NB4 (cell line): ENCODE measurements around the gene EPC1.

Source experiments
- DNase-seq: peaks from one replicate; pipeline ENCODE4 v3.0.0; 2010; ENCODE audit warnings: low read depth
- H3K4me3 ChIP-seq: one replicate; pipeline ENCODE4 v1.5.1; 2011; ENCODE audit warnings: mild to moderate bottlenecking, low read depth, low read length, moderate library complexity
- MYC ChIP-seq: IDR thresholded peaks from 2 replicates; pipeline ENCODE4 v1.6.1; 2011; ENCODE audit warnings: low read depth, low read length
- POLR2A ChIP-seq: IDR thresholded peaks from 2 replicates; pipeline ENCODE4 v1.6.1; 2011; ENCODE audit warnings: mild to moderate bottlenecking; ENCODE audit not compliant: insufficient read length; ENCODE audit errors: extremely low read depth
- TF ChIP-seq, protein P1 (sequence below): IDR thresholded peaks from 2 replicates; pipeline ENCODE4 v1.6.1; 2011; ENCODE audit warnings: low read depth, low read length
- TF ChIP-seq, protein P2 (sequence below): IDR thresholded peaks from one replicate; pipeline ENCODE4 v1.5.1; 2012; ENCODE audit warnings: low read depth, low read length

EPC1 gene

DNA sequence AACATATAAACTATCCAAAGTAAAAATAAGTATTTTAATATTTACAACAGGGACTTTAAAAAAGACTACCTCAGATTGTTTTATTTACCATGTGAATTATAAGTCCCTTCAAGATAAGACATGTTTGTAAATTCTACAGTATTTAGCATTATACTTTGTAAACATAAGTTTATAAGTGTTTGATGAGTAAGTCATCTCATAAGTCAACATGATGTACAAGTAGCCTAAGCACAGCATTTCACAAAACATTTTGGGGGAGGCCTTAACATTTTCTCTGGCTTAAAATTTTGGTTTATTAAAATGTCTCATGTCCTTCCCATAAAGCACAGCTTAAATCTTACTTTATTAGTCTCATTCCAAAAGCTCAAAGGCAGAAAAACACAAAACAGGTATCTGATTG lies 15.4 kb downstream of the EPC1 start:
- H3K4me3 ChIP-seq, result no peak overlapping the region
- TF ChIP-seq, protein P1, sequence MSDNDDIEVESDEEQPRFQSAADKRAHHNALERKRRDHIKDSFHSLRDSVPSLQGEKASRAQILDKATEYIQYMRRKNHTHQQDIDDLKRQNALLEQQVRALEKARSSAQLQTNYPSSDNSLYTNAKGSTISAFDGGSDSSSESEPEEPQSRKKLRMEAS, result no peak
- TF ChIP-seq POLR2A, result no peak
- TF ChIP-seq MYC, result no peak
- TF ChIP-seq, protein P2, sequence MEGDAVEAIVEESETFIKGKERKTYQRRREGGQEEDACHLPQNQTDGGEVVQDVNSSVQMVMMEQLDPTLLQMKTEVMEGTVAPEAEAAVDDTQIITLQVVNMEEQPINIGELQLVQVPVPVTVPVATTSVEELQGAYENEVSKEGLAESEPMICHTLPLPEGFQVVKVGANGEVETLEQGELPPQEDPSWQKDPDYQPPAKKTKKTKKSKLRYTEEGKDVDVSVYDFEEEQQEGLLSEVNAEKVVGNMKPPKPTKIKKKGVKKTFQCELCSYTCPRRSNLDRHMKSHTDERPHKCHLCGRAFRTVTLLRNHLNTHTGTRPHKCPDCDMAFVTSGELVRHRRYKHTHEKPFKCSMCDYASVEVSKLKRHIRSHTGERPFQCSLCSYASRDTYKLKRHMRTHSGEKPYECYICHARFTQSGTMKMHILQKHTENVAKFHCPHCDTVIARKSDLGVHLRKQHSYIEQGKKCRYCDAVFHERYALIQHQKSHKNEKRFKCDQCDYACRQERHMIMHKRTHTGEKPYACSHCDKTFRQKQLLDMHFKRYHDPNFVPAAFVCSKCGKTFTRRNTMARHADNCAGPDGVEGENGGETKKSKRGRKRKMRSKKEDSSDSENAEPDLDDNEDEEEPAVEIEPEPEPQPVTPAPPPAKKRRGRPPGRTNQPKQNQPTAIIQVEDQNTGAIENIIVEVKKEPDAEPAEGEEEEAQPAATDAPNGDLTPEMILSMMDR, result no peak
- DNase-seq, result no peak

DNA sequence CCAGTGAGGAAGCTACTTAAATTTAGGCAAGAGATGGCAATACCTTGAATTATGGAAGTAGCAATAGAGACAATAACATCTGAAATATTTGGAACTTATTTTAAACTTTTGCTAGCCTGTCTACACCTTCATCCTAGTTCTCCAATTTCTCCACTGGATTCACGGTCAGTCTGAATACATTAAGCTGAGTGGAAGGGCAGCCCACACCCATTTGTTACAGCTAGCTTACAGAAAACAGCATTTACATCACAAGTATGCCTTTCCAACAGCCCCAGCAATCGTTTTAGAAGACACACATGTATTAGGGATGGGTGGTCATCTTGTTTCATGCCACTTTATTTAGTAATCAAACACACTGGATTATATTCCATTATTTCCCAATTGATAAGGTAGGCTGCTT lies 16.7 kb downstream of the EPC1 start:
- TF ChIP-seq POLR2A (no peak), MYC (no peak)
- no peak for DNase-seq
- H3K4me3 ChIP-seq, result no peak overlapping the region

DNA sequence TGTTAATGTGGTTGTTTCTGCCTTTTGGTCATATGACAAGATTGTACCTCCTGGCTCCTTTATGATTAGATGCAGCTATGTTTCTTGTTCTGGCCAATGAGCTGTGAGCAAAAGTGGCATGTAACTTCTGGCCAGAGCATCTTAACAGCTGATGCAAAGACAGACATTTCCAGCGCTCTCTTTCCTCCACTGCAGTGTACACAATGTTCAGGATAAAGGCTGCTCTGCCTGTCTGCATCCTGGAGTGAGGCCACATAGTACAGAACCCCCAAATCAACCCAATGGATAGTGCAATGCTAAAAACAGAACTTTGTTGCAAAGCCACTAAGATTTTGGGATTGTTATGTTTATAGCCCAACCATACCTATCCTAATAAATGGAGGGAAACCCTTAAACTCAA lies 17.9 kb downstream of the EPC1 start:
- no peak for DNase-seq
- no peak overlapping the region for H3K4me3 ChIP-seq
- TF ChIP-seq, protein P1, result no peak
- no peak for TF ChIP-seq POLR2A
- TF ChIP-seq, protein P2, result no peak
- TF ChIP-seq MYC, result no peak

DNA sequence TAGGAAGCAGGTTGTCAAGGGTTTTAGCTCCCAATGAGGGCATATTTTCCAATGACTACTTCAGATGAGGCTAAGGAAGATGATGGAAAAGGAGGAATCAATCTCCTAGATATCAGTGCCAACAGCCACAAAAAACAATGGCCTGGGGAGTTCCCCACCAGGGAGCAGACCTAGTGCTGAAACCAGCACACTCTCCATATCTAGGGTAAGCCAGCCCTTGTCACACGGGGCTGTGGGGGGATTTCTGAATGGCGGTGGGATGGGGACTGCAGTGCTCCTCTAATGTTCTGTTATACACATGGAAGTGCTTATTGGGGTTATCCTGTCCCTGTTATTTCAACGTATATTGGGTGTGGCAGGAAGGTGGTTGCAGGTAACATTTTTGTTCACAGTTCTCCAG lies 18.5 kb downstream of the EPC1 start:
- TF ChIP-seq, protein P1, result no peak
- no peak for TF ChIP-seq POLR2A
- TF ChIP-seq MYC, result no peak
- TF ChIP-seq, protein P2, result no peak
- no peak for DNase-seq

DNA sequence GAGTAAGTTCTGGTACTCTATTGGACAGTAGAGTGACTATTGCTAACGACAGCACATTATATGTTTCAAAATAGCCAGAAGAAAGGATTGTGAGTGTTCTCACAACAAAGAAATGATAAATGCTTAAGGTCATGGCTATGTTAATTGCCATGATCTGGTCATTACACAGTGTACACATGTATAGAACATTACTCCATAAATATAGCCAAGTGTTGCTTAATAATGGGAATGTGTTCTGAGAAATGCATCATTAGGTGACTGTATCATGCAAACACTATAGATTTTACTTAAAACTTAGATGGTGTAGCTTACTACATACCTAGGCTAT lies 19.6 kb downstream of the EPC1 start:
- TF ChIP-seq MYC (no peak), POLR2A (no peak)
- TF ChIP-seq, protein P1, result no peak
- no peak for DNase-seq
- H3K4me3 ChIP-seq, result no peak overlapping the region

More for the DNA sequence above, 18.5 kb downstream of the EPC1 start:
- no peak overlapping the region for H3K4me3 ChIP-seq

DNA sequence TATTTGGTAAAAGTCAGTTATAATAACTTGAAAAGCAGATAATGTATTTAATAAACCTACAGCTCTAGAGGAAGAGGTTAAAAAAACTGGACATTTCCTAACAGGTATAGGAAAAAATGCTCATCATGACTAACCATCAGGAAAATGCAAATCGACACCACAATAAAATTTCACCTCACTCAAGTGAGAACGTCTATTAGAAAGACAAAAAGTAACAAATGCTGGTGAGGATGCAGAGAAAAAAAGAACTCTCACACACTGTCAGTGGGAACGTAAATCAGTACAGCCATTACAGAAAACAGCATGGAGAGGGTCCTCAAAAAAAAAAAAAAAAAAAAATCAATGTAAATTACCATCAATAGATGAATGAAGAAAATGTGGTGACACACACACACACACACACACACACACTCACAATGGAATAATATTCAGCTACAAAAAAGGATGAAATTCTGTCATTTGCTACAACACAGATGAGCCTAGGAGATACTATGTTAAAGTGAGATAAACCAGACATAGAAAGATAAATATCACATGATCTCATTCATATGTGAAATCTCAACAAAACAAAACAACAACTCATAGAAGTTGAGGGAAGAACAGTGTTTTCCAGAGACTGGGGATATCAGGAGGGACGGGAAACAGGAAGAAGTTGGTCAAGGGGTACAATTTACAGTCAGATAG lies 20.1 kb downstream of the EPC1 start:
- no peak overlapping the region for H3K4me3 ChIP-seq
- no peak for TF ChIP-seq POLR2A
- TF ChIP-seq, protein P2, result no peak
- TF ChIP-seq, protein P1, result no peak
- no peak for TF ChIP-seq MYC
- no peak for DNase-seq

DNA sequence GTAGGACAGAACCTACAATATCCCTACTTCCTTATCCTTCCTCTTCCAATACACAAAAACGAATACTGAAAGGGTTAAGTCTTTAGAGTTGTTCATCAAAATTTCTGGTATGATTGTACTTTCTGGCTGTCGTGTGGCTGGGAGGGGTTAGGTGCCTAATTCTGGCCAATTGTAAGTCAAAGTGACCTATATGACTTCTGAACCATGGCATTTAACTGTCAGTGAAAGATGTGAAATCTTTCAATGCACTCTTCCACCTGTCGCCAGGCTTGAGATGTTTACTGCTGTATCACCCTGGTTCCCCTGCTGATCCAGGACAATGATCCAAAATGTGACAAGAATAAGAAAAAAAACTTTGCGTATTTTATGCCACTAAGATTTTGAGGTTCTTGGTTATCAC lies 20.8 kb downstream of the EPC1 start:
- TF ChIP-seq POLR2A (no peak), MYC (no peak)
- TF ChIP-seq, protein P2, result no peak
- TF ChIP-seq, protein P1, result no peak
- no peak overlapping the region for H3K4me3 ChIP-seq
- no peak for DNase-seq
